ENCODE measurements around the gene PHACTR1. TPM values are rescaled to one million over a fixed set of nuclear protein-coding genes. Genes with fewer than 3 reads are reported as not detected.

The PHACTR1 gene
- total and polyA plus RNA-seq, 8 donors = 0.46 to 17.4 (median 6.4) TPM; not detected in 1

- Histone ChIP-seq H3K4me3 (no peak overlapping the region), H3K27me3 (no peaks in the 10 kb centered on the region), H3K36me3 (peaks cover 0 to 11% (median 0%) of the 10 kb centered on the region in 4 donors), H3K4me1 (no peaks in the 10 kb centered on the region), H3K9me3 (no peaks in the 10 kb centered on the region), H3K27ac (no peak overlapping the region)
- intact Hi-C loops (cut with DNase I; ENCODE audit: low total_unique reads) = no loop called here
- DNase-seq = no peak
- WGBS, 5 donors = 89 to 94% (median 91%) methylated on average over 6 of the region's 6 CpGs
- TF ChIP-seq CTCF (IDR thresholded peaks at IDR 0.05) (no peak), POLR2A (IDR thresholded peaks at IDR 0.05) (no peak), EP300 (IDR thresholded peaks at IDR 0.05) (no peak), POLR2AphosphoS5 (IDR thresholded peaks at IDR 0.05) (no peak)
These were observed 547.1 kb downstream of the PHACTR1 start for GRCh38 chr6:13263669-13264068.

- Histone ChIP-seq H3K4me3 (no peak overlapping the region), H3K27ac (no peak overlapping the region), H3K4me1 (peaks cover 0 to 8% (median 0%) of the 10 kb centered on the region in 4 donors), H3K36me3 (peaks cover 0 to 15% (median 0%) of the 10 kb centered on the region in 4 donors), H3K9me3 (no peaks in the 10 kb centered on the region), H3K27me3 (no peaks in the 10 kb centered on the region)
- TF ChIP-seq POLR2A (IDR thresholded peaks at IDR 0.05) = no peak
- TF ChIP-seq CTCF (IDR thresholded peaks at IDR 0.05) = no peak
- no peak for TF ChIP-seq EP300 (IDR thresholded peaks at IDR 0.05)
- no peak for TF ChIP-seq POLR2AphosphoS5 (IDR thresholded peaks at IDR 0.05)
- no peak for DNase-seq
- intact Hi-C loops (cut with DNase I; ENCODE audit: low total_unique reads) = no loop called here
- 76 to 83% (median 76%) methylated on average over 2 of the region's 2 CpGs for WGBS, 5 donors
These were observed 550.6 kb downstream of the PHACTR1 start for GRCh38 chr6:13267142-13267651.

- intact Hi-C loops (cut with DNase I; ENCODE audit: low total_unique reads) = no loop called here
- H3K27ac ChIP-seq = no peak overlapping the region
- DNase-seq = peak in 1 of 2 donors; percentile 56
- no peak for TF ChIP-seq POLR2AphosphoS5 (IDR thresholded peaks at IDR 0.05)
- no peak for TF ChIP-seq POLR2A (IDR thresholded peaks at IDR 0.05)
- TF ChIP-seq EP300 (IDR thresholded peaks at IDR 0.05) = no peak
- no peak for TF ChIP-seq CTCF (IDR thresholded peaks at IDR 0.05)
- 61 to 69% (median 68%) methylated on average over 8 of the region's 8 CpGs for WGBS, 5 donors
- peaks cover 0 to 30% (median 0%) of the 10 kb centered on the region in 4 donors for H3K36me3 ChIP-seq
- H3K4me1 ChIP-seq = peaks cover 0 to 17% (median 2%) of the 10 kb centered on the region in 4 donors
- H3K27me3 ChIP-seq = no peaks in the 10 kb centered on the region
- H3K9me3 ChIP-seq = no peaks in the 10 kb centered on the region
- no peak overlapping the region for H3K4me3 ChIP-seq
These were observed 552.4 kb downstream of the PHACTR1 start for GRCh38 chr6:13268913-13269518.

- DNase-seq = peak; percentile 40 to 45
- Histone ChIP-seq H3K36me3 (peaks cover 0 to 23% (median 0%) of the 10 kb centered on the region in 4 donors), H3K4me3 (peak overlapping the region in 2 of 4 donors; percentile 24 to 27), H3K4me1 (peaks cover 0 to 22% (median 2%) of the 10 kb centered on the region in 4 donors), H3K27ac (peak overlapping the region in 2 of 5 donors; percentile 15 to 40), H3K27me3 (no peaks in the 10 kb centered on the region), H3K9me3 (no peaks in the 10 kb centered on the region)
- WGBS, 5 donors = 75 to 91% (median 86%) methylated on average over 24 of the region's 24 CpGs
- no peak for TF ChIP-seq EP300 (IDR thresholded peaks at IDR 0.05)
- TF ChIP-seq POLR2A (IDR thresholded peaks at IDR 0.05) = no peak
- TF ChIP-seq POLR2AphosphoS5 (IDR thresholded peaks at IDR 0.05) = peak in 1 of 3 donors; percentile 23
- intact Hi-C loops (cut with DNase I; ENCODE audit: low total_unique reads) = no loop called here
These were observed 555.8 kb downstream of the PHACTR1 start for GRCh38 chr6:13272131-13273046.

Measured in stomach (tissue), 9 donors.